Fibroblast of the aortic adventitia (primary cell): ENCODE data around the gene ACVR1. TPM values are rescaled to one million over a fixed set of nuclear protein-coding genes. Genes with fewer than 3 reads are reported as not detected.

Experiments
- DNase-seq: peaks from one replicate; pipeline ENCODE4 v3.0.0-alpha.2; 2010; ENCODE audit warnings: low read depth
- H3K4me3 ChIP-seq: 2 replicates; pipeline ENCODE4 v1.5.1; 2011; ENCODE audit warnings: low read depth, mild to moderate bottlenecking, control low read depth, low read length, moderate library complexity
- CTCF ChIP-seq: IDR thresholded peaks from 2 replicates; pipeline ENCODE4 v1.5.1; 2011; ENCODE audit warnings: mild to moderate bottlenecking, low read length, control low read depth, inconsistent platforms; ENCODE audit not compliant: insufficient read depth
- total RNA-seq: library from RNA; depleted of rRNA; stranded (reverse); fragments of >200 nt; gene quantifications from 2 replicates; pipeline ENCODE4 v1.2.3, GENCODE V29; 2012; ENCODE audit warnings: low replicate concordance

ACVR1 gene
- total RNA-seq, 1 donor, result 32.9 TPM

- DNase-seq, result no peak
- TF ChIP-seq CTCF, result no peak
- H3K4me3 ChIP-seq, result peak overlapping the region; percentile 87
Measured at GRCh38 chr2:157874348-157874747, 1.8 kb downstream of the ACVR1 start.

GRCh38 chr2:157872791-157873190 is 3.3 kb downstream of the ACVR1 start:
- no peak overlapping the region for H3K4me3 ChIP-seq
- no peak for DNase-seq
- TF ChIP-seq CTCF, result no peak

- TF ChIP-seq CTCF, result no peak
- DNase-seq, result no peak
- no peak overlapping the region for H3K4me3 ChIP-seq
Measured at GRCh38 chr2:157871415-157871814, 4.7 kb downstream of the ACVR1 start.

- no peak overlapping the region for H3K4me3 ChIP-seq
- DNase-seq, result peak; percentile 28
- no peak for TF ChIP-seq CTCF
Measured at GRCh38 chr2:157868993-157869392, 7.1 kb downstream of the ACVR1 start.

GRCh38 chr2:157867703-157868102 is 8.4 kb downstream of the ACVR1 start:
- no peak for DNase-seq

GRCh38 chr2:157866666-157867642 is 9.2 kb downstream of the ACVR1 start:
- TF ChIP-seq CTCF, result no peak
- DNase-seq, result no peak
- H3K4me3 ChIP-seq, result no peak overlapping the region

More at GRCh38 chr2:157867703-157868102, 8.4 kb downstream of the ACVR1 start:
- TF ChIP-seq CTCF, result no peak
- H3K4me3 ChIP-seq, result no peak overlapping the region

GRCh38 chr2:157866202-157866601 is 9.9 kb downstream of the ACVR1 start:
- TF ChIP-seq CTCF, result no peak
- H3K4me3 ChIP-seq, result no peak overlapping the region
- peak; percentile 79 for DNase-seq
